HG03108 (cell line): Measurements from ENCODE around the gene TK2.
"Not testable (repeated sequence)": the region's sequence is repeated elsewhere in the genome, so short reads cannot be mapped to it uniquely, and the experiment has no call there.

Source experiments
- ATAC-seq: cut with Tn5 transposase; IDR thresholded peaks from one replicate; pipeline ENCODE4 v1.9.1; 2021; ENCODE audit warnings: moderate library complexity; ENCODE audit not compliant: unreplicated experiment

Gene TK2

DNA sequence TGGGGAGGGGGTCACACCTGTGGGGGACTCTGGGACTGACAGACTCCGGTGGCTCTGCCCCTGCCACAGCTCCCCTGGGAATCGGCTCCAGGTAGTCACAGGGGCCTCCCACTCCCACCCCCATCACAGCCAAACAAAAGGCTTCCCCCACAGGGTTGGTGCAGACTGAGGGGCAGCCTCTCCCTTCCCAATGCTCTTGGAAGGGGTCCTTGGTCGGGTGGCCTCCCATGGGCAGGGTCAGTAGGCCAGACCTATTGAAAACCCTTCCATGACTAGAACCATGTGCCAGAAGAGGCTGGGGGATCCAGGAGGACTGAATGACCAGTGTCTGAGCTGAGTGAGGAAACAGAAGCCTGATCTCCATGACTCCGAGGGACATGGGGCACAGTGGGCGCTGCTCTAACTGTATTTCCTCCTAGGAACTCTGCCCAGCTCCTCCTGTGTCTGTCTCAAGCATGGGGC, 28.6 kb downstream of the TK2 start:
- ATAC-seq = no peak

DNA sequence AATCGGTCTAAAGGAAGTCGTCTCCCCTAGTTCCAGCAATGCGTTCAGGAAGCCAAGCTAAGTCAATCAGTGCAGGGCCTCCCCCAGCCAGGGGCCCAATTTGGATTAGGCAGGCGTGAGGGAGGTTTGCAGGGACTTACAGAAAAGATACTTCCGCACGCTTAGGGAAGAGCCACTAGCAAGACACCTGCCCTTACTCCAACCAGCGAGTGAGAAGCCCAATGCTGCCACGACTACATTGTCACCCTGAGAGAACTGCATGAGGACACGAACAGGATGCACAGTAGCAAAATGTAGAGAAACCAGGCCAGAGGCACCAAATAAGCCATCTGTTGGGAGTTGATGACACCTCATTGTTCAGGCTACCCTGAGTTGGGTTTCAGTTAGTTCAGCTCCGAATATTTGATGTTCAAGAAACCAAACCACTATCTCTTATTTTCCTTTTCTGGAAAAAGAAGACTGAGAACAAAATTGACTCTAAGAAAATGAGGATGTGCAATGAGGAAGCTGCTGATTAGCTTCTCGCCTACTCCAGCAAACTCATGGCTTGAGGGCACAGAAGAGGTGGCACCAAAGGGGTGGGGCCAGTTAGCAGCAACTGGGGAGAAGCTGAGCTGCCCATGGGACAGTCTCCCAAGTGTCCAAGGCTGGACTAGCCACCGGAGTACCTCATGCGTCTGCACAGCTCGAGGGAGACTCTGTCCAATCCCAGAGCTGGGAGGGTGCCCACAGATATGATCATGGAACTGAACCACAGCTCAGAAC, 29.3 kb downstream of the TK2 start:
- no peak for ATAC-seq

DNA sequence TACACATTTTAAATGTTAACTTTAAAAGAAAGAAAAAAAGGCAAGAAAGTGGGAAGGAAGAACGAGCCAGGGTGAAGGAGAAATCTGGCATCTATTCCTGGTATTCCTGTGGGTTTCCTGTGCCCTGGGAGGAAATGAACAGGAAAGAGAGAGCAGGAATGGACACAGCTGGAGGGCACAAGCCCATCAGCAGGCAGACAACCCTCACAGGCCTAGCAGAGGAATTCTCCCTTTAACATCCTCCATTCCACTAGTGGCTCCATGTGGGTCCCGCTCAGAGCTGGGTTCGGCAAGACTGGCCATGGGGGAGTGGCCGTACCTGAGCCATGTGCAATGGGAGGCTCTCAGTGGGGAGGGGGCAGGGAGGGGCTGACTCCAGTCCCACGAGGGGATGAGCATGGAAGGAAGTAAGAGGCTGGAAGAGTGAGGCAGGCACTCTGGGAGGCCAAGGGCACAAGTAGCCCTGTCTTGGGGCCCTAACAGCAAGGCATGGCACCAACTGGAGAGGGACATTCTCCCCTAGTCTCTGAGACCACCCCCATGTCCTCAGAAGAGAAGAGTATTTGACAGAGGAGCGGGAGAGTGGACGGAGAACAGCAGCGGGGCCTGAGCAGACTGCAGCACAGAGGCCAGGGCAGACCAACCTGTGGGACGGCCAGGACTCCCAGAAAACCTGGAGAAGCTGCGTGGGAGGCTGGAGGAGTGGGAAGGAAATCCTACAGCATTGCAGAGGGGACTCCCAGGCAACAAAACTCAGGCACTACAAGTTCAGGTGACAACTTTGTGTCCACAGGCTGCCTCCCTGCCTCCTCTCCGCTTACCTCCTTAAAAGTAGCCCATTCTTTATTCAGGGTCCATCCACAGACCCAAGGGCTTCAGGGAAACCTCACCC, 30.2 kb downstream of the TK2 start:
- ATAC-seq = no peak

DNA sequence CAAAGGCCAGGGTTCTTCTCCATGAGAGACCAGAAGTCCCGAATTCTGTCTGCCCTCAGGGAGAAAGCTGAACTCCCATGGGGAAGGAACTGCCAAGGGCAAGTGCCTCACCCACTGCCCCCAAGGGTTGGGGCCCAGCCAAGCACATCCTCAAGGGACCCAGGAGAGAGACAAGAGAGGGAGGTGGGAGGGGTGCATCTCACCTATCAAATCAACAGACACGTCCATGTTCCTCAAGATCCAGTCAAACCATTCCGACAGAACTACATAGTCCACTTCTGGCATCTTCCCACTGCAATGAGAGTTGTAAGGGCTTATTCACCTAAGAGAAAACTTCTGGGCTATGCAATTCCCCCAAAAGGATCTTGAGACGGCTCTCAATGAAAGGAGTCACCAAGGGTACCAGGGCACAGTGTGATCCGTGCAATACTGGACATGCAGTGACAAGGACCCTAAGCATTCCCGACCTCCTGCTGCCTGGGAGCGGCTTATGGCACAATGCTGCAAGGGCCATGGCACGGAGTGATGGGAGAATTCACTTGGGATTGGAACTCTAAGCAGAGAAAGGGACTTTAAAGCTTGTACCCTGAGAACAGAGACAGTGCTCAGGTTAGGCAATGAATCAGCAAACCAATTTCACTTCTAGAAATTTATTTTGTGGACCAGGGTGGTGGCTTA, 32.2 kb downstream of the TK2 start:
- no peak for ATAC-seq

DNA sequence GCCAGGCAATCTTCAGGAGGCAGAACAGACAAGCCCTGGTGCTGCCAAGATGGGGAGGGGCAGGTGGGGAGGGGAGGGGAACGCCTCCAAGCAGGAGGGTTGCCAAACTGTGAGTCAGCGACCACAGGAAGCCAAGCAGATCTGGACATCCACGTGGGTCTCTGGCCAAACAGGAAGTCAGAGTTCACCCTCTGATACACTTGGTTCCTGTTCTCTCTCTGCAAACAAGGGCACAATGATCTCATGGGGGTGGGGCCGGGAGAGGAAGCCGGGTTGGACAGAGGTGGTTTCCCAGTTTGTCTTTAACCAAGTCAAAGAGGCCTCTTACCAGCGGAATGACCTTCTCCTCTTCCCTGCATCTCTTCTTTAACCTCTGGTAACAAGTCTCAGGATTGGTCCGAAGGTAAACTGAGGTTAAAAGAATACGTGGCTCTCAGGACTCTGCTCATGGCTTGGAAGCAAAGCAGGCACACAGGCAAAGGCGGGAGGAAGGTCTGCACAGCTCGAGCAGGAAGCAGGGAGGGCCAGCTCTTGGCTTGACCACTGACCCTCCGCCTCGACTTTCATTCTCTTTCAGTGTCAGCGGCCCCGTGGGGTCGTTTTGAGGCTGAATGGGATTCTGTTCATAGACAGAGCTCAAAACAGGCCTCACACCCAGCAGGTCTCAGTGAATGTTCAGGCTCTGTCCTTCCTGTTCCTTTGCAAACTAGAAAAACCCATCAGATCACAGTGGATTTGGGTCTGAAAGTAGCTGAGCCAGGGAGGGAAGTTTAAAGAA, 32.9 kb downstream of the TK2 start:
- peak; percentile 97 for ATAC-seq

DNA sequence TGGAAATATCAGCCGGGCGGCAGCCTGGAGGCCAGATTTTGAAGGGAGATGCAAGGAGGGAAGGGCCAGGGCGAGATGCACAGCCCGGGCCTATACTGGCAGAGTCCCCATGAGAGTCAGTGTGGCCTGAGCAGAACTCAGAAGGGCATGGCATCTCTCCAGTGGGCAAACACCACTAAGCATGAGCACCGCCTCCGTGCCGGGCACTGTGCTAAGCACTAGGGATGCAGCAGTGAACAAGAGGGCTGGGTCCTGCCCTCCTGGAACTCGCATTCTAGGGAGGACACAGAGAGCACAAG, 33.5 kb downstream of the TK2 start:
- ATAC-seq = no peak

DNA sequence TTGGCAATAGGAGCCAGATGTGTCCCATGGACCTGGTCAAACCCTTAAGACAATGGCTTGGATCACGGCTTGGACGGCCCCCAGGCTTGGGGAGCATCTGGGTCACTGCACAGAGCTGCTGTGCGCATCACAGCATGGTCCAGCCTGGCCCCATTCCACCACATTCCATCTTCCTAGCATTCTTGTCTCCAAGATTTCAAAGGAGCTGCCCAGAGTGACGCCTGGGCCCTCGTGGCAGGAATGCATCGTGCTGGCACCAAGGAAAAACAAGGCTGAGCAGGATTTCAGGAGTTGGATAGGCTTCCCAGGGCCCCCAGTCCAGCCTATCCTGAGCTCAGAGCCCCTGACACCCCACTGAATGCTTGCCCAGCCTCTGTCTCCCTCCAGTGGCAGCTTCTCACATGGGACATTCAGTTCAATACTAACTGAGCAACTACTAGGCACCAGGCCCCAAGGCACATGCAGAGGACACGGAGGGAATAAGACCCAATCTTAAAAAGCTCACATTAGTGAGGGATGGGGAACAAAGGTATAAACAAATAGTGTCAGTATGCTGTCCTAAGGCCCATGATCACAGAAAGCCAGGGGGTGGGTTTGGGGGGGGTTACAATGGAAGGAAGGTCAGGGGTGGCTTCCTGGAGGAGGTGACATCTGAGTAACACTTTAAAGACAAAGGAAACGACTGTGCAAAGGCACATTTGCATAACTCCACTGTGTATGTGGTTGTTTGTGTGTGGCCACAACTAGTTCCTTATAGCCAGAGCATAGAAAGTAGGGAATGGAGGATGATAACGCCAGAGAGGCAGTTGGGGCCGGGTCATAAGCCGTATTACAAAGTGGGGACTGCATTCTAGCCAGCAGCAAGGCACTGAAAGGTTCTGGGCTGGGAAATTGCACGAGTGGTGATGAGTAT, 34.1 kb downstream of the TK2 start:
- ATAC-seq = no peak

DNA sequence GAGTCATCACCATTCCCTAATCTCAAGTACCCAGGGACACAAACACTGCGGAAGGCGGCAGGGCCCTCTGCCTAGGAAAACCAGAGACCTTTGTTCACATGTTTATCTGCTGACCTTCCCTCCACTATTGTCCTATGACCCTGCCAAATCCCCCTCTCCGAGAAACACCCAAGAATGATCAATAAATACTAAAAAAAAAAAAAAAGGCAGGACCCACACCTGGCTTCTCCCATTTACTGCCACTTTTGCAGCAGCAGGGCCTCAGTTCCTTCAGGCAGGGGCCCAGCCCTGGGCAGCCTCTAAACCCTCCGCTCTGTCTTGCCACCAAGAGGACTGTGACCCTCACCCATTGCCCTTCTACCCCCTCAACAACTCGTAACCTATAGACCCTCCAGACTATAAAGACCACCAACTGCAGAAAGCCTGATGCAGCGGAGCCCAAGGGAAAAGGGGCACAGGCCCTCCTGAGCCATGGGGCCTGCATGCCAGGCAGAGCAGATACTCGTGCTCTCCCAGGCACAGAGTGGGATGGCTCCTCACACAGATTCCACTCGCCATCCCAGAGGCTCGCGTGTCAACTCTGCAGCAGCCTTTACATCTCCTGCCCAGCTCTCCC, 34.8 kb downstream of the TK2 start:
- ATAC-seq = not testable (repeated sequence)

DNA sequence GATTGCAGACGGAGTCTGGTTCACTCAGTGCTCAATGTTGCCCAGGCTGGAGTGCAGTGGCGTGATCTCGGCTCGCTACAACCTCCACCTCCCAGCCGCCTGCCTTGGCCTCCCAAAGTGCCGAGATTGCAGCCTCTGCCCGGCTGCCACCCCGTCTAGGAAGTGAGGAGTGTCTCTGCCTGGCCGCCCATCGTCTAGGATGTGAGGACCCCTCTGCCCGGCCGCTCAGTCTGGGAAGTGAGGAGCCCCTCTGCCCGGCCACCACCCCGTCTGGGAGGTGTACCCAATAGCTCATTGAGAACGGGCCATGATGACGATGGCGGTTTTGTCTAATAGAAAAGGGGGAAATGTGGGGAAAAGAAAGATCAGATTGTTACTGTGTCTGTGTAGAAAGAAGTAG, 35.5 kb downstream of the TK2 start:
- not testable (repeated sequence) for ATAC-seq

DNA sequence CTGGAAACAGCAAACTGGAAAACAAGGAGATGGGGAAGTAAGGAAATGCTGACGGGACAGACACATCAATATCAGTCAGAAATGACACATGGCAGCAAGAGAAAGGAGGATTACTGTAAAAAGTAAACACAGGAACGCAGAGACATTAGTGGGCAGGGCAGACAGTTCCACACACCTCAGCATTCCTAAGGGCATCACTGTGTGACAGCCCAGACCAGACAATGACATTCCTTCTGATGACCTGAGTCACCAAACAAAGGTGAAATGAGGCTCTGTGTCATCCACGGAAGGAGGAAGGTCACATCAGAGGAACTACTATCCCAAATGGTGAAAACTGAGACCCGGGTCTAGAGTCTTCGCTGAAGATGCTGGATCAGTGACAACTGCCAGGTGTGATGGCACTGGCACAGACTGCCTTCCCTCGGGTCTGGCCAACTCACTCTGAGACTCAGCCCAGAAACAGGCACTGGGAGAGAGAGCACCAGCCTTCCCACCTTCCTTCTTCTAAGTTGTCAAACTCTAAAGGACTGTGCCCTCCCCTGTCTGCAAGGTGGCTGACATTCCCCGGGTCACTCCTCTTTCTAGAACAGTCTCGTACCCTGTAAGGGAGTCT, 36.7 kb downstream of the TK2 start:
- ATAC-seq = no peak

DNA sequence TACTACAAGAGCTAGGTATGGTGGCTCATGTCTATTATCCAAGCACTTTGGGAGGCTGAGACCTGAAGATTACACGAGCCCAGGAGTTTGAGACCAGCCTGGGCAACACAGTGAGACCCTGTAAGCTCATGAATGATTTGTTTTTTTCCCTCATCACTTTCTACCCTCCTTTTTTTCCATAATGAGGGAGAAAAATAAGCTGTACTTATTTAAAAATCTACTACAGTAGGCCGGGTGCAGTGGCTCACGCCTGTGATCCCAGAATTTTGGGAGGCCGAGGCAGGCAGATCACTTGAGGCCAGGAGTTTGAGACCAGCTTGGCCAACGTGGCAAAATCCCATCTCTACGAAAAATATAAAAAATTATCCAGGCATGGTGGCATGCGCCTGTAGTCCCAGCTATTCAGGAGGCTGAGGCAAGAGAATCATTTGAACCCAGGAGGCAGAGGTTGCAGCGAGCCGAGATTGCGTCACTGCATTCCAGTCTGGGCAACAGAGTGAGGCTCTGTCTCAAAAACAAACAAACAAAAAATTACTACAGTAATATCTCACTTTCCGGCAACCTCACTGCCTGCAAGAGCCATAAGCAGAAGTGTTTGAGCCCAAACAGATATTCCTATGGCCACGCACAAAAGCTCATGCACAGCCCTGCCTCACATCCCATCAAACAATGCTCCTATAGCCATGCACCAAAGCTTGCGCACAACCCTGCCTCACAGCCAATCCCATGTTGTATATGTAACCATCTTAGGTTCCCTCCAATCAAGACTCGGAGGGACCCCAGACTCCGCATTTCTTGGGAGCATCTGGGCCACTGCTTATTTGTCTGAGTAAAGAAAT, 37.4 kb downstream of the TK2 start:
- no peak for ATAC-seq

DNA sequence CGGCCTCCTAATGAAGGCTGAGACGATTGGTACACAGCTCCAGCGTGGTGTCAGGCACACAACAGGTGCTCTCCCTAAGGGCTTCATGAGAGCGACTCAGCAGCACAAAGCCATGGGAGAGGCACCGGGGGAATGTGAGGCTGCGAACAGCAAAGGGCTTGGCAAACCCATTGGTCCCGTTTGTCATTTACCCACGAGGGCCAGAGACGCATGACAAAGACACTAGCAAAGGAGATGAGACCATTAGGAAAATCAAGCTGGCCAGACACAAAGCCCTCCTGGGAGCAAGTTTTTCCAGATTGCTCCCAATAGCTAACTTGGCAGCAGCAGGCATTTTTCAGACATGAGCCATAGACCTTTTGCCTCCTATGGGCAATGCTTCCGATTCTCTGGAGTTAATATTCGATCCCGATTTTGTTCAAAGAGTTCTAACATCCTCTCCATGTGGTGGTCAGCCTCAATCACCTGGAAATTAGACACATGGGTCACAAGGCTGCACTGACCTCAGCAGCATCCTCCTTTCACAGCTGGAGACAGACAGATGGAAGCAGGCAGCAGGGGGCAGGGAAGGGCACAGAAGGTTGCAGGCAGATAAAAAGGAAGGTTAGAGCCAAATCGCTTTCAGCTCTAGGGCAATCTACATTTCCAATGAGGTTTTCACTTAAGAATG, 38.2 kb downstream of the TK2 start:
- no peak for ATAC-seq

DNA sequence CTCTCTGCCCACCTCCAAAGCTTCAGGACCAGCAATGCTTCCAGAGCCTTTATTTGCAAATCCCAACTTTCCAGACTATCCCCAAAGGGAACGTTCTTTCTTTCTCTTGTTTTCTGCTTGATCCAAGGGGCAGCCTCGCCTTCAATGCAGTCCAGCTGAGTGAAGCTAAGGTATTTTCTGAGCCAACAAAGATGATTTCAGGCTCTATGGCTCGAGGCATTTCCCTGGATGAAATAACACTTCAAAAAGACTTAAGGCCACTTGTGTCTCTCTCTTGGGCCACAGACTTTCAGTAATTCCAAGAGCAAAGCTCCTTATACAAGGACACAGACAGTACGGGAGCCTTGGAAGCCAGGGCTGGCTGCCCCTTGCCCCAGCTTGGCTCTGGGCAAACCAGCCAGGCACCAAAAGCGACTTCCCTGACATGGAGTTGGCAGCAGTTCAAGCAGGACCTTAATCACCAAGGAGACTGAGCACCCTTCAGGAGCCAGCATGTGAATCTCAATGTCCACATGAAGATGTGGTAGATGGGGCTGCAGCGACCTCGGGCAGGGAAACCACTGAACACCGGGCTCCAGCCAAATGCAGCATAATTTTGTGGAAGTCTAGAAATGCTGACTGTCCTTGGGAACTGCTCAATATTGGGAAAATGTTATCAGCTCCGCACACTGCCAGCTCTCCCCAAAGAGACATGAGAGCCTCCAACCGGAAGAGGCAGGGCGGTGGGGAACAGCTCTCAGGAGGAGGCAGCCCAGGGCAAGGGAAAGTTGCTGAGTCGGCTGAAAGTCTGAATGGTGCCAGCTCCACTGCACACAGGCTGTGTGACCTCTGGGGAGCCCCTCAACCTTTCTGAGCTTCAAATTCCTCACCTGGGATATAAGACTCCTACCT, 39.0 kb downstream of the TK2 start:
- ATAC-seq = no peak

DNA sequence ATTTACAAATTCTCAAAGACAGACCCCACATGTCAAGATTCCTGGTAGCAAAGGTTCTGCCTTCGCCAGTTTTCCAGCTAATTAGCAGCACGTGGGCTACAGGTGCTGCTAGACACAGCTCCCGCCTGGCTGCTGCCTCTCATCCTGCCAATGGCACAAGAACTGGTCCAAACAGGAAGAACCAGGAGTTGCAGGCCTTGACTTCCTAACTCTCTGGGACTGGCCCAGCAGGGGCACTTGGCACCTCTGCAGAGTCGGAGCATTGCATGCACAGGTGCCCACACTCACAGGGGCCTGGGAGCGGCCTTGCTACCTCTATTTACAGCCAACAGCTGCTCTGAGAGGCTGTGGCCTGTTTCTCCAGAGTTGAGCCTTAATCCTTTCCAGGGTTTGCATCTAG, 39.6 kb downstream of the TK2 start:
- ATAC-seq = no peak

DNA sequence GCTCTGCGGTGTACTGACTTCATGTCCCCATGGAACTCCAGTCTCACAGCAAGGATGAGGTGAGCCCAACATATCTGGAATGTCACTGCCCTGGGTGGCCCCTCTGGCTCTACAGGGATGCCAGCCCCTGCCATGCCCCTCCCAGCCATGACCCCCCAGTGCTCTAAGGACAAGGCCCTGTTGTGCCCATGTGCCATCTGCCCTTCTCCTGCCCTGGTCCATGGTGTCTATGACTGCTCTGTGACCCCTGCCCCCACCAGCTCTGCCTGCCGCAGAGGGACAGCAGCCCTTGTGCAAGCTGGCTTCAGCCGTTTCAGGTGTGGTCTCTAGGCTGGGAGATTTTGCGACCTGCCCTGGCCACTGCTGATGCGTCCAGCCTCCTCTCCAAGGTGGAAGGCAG, 40.3 kb downstream of the TK2 start:
- ATAC-seq = no peak

DNA sequence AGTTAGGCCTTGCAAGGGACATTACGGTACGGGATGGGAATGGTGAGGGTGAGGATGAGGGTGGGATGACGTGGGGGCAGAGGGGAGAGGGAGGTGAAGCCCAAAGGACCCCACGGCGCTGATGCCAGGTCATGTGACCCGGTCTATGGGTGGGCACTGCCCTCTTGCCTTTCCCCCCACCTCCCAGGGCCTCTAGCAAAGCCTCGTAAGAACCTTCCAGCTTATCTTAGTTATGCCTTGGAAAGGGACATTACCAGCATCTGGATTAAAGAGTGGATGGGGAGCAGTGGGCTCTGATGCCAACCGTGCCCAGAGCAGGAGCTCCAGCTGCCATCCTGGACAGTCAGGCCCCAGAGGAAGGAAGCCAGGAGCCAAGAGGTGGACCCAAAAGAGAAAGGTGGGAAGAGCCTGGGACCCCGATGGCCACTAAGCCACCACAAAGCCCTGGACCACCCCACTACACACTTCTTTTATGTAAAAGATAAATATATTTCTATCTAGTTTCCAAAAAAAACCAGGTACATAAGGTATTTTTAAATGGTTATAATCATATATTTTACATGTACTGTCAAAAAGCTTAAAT, 40.9 kb downstream of the TK2 start:
- ATAC-seq = no peak
